K562 (cell line): ENCODE data around the gene SPACA5B. TPM values are rescaled to one million over a fixed set of nuclear protein-coding genes. Genes with fewer than 3 reads are reported as not detected.

ENCODE experiments used
- ATAC-seq: fragments of 200-7000 bp; cut with Tn5 transposase; 3 replicates; pipeline ENCODE4 v1.9.1; 2020; ENCODE audit warnings: moderate library complexity
- BruUV-seq: library from RNA; stranded (reverse); fragments of 400-500 nt; replicated peaks from 2 replicates; lab custom pipeline; 2021; lab: Mats Ljungman, UMichigan
- CTCF ChIA-PET: fragments of 300-600 bp; formaldehyde crosslinking; extraction: SDS; loops from one replicate; lab custom pipeline; 2021; ENCODE audit warnings: low intra/inter-chr PET ratio; lab: Yijun Ruan, JAX
- POLR2A ChIA-PET: fragments of 300-600, 350-650 bp; sonication (Branson Sonifier 250); formaldehyde crosslinking; extraction: SDS; loops from one replicate; lab custom pipeline; 2021; ENCODE audit warnings: antibody characterized with exemption, inconsistent platforms; lab: Yijun Ruan, JAX
- DNase-seq, 4 experiments: peaks; one replicate each; pipeline versions ENCODE4 v3.0.0 to v3.0.0-alpha.2; 2011 to 2018; ENCODE audit warnings: low spot score in 3 of 4, mixed read lengths in 3 of 4; ENCODE audit errors: extremely low read depth in 1 of 4
- FAIRE-seq: peaks from 2 replicates; lab custom pipeline; 2011; peaks lifted over from hg19 to GRCh38; lab: Jason Lieb, UNC
- H2AFZ ChIP-seq: 2 replicates; pipeline ENCODE4 v1.6.0; 2011; ENCODE audit warnings: low read depth, low read length, control low read depth, inconsistent platforms
- H3K27ac ChIP-seq: fragments of 200-600 bp; 3 replicates; pipeline ENCODE4 v1.8.0; 2011; ENCODE audit warnings: low read depth, mild to moderate bottlenecking, control low read depth, inconsistent platforms, low read length, moderate library complexity, mixed read lengths; ENCODE audit errors: extremely low read depth
- H3K27me3 ChIP-seq, 2 experiments: fragments of 300-600 bp in 1 of 2; 2 replicates in 1 of 2; 3 replicates in 1 of 2; pipeline versions ENCODE4 v1.6.0 to v1.8.0; 2011; ENCODE audit warnings: inconsistent platforms in 2 of 2, low read length in 2 of 2, mild to moderate bottlenecking in 1 of 2, mixed read lengths in 1 of 2, moderate library complexity in 1 of 2; ENCODE audit not compliant: control insufficient read depth in 2 of 2, insufficient read depth in 2 of 2
- H3K36me3 ChIP-seq: fragments of 300-600 bp; 3 replicates; pipeline ENCODE4 v1.8.0; 2011; ENCODE audit warnings: mild to moderate bottlenecking, low read length, inconsistent platforms; ENCODE audit not compliant: control insufficient read depth, insufficient read depth
- H3K4me1 ChIP-seq, 2 experiments: fragments of 200-600 bp in 1 of 2; replicated peaks in 1 of 2; 2 replicates in 1 of 2; 3 replicates in 1 of 2; pipeline versions ENCODE4 v1.5.1 to v1.8.0; 2011; ENCODE audit warnings: inconsistent platforms in 2 of 2, low read length in 2 of 2, mild to moderate bottlenecking in 1 of 2, mixed read lengths in 1 of 2, moderate library complexity in 1 of 2; ENCODE audit not compliant: control insufficient read depth in 2 of 2, insufficient read depth in 2 of 2
- H3K4me2 ChIP-seq: 2 replicates; pipeline ENCODE4 v1.6.1; 2011; ENCODE audit warnings: low read length, control low read depth, inconsistent platforms, mixed read lengths; ENCODE audit not compliant: insufficient read depth
- H3K4me3 ChIP-seq: fragments of 200-600 bp; sonication (generic), shearing (Covaris generic); 2 replicates; pipeline ENCODE4 v1.5.1; 2016; ENCODE audit warnings: control low read depth, inconsistent platforms
- H3K79me2 ChIP-seq: fragments of 200-600 bp; 3 replicates; pipeline ENCODE4 v1.8.0; 2011; ENCODE audit warnings: low read length, inconsistent platforms; ENCODE audit not compliant: control insufficient read depth, insufficient read depth
- H3K9ac ChIP-seq, 2 experiments: 2 replicates each; pipeline versions ENCODE4 v1.6.0 to v1.6.1; 2011; ENCODE audit warnings: low read depth in 2 of 2, low read length in 2 of 2, control low read depth in 1 of 2, inconsistent platforms in 1 of 2, mild to moderate bottlenecking in 1 of 2, mixed read lengths in 1 of 2; ENCODE audit not compliant: insufficient read depth in 1 of 2
- H3K9me1 ChIP-seq: one replicate; pipeline ENCODE4 v1.6.0; 2011; ENCODE audit warnings: inconsistent platforms, mild to moderate bottlenecking, low read length, moderate library complexity; ENCODE audit not compliant: control insufficient read depth, insufficient read depth
- H3K9me3 ChIP-seq: replicated peaks from 2 replicates; pipeline ENCODE4 v1.5.1; 2011; ENCODE audit warnings: low read depth, low read length, inconsistent platforms; ENCODE audit not compliant: control insufficient read depth, insufficient read depth
- H4K20me1 ChIP-seq: replicated peaks from 2 replicates; pipeline ENCODE4 v1.6.1; 2011; ENCODE audit warnings: low read length, inconsistent platforms, mixed read lengths; ENCODE audit not compliant: control insufficient read depth, insufficient read depth
- CEBPB ChIP-seq: fragments of 450-650 bp; IDR thresholded peaks from 2 replicates; pipeline ENCODE4 v1.6.1; 2016; ENCODE audit warnings: missing genetic modification characterization, missing compliant biosample characterization
- CHD2 ChIP-seq: IDR thresholded peaks from 2 replicates; pipeline ENCODE4 v1.6.1; 2011; ENCODE audit warnings: low read depth, low read length
- MAX ChIP-seq: sonication (generic); formaldehyde crosslinking; IDR thresholded peaks from 2 replicates; pipeline ENCODE4 v1.9.0; 2022; ENCODE audit warnings: mild to moderate bottlenecking, missing genetic modification reagents
- MCM7 ChIP-seq, 2 experiments: fragments of 450-650 bp; IDR thresholded peaks; 2 replicates each; pipeline ENCODE4 v1.6.1; 2016 to 2018
- PHF20 ChIP-seq: fragments of 450-650 bp; IDR thresholded peaks from 2 replicates; pipeline ENCODE4 v1.6.1; 2018; ENCODE audit not compliant: partially characterized antibody
- PHF21A ChIP-seq: fragments of 450-650 bp; IDR thresholded peaks from 2 replicates; pipeline ENCODE4 v1.6.1; 2017; ENCODE audit warnings: low read depth, borderline replicate concordance
- SNIP1 ChIP-seq: fragments of 450-650 bp; IDR thresholded peaks from 2 replicates; pipeline ENCODE4 v1.7.1; 2017; ENCODE audit warnings: low read depth, mild to moderate bottlenecking
- TBL1XR1 ChIP-seq, 2 experiments: IDR thresholded peaks; 2 replicates each; pipeline ENCODE4 v1.6.1; 2012; ENCODE audit warnings: improper control_type of control experiment in 2 of 2, low read length in 2 of 2, mild to moderate bottlenecking in 1 of 2
- TEAD2 ChIP-seq: fragments of 450-650 bp; IDR thresholded peaks from 2 replicates; pipeline ENCODE4 v1.6.1; 2016; ENCODE audit warnings: missing genetic modification characterization, control low read depth, missing compliant biosample characterization
- ZNF707 ChIP-seq: fragments of 250-450 bp; sonication (Bioruptor Pico); conservative IDR thresholded peaks from 2 replicates; pipeline ENCODE4 v1.8.0; 2022; ENCODE audit warnings: inconsistent platforms, mild to moderate bottlenecking, moderate library complexity
- WGBS: fragments of 100-300 bp; shearing (Covaris generic); methylation state at CpG from one replicate; pipeline ENCODE4 v1.1.6; 2016; ENCODE audit warnings: low coverage, mixed read lengths; ENCODE audit not compliant: insufficient coverage; ENCODE audit errors: missing lambda C conversion rate; 5-methylcytosine and 5-hydroxymethylcytosine counted together
- in situ Hi-C: fragments of 300-500 bp; cut with MboI; formaldehyde crosslinking; loops from 4 replicates; pipeline ENCODE4 v1.15.0; 2018; ENCODE audit warnings: inconsistent platforms, mixed read lengths
- intact Hi-C: fragments of 100-400 bp; cut with micrococcal nuclease; formaldehyde crosslinking; loops from 2 replicates; pipeline ENCODE4 v1.14.2; 2022
- polyA plus RNA-seq, 8 experiments: library from polyadenylated mRNA; depleted of rRNA in 4 of 8; stranded (reverse) in 5 of 8; unstranded in 3 of 8; fragments of >200 nt; fragmentation: Nextera tagmentation in 2 of 8; fragmentation: Illumina TruSeq in 1 of 8; extraction: Ambion mirVana in 2 of 8; extraction: Trizol in 1 of 8; gene quantifications; 2 replicates each; pipeline versions ENCODE4 v1.2.1 to v1.2.3, GENCODE V29; 2011 to 2014; ENCODE audit warnings: inconsistent platforms in 1 of 8, missing spikeins in 1 of 8
- total RNA-seq, 7 experiments: library from RNA; depleted of rRNA in 6 of 7; stranded (reverse); fragments of >200 nt in 6 of 7; fragmentation: Illumina TruSeq in 2 of 7; extraction: Trizol in 2 of 7; gene quantifications; 2 replicates each; pipeline versions ENCODE4 v1.2.1 to v1.2.3, GENCODE V29; 2011 to 2021; ENCODE audit warnings: low replicate concordance in 1 of 7

SPACA5B gene
- total and polyA plus RNA-seq, 9 of the 15 experiments (the other 6 are each of a cell fraction or from before 2014, with no cell fraction given) = not detected

DNA sequence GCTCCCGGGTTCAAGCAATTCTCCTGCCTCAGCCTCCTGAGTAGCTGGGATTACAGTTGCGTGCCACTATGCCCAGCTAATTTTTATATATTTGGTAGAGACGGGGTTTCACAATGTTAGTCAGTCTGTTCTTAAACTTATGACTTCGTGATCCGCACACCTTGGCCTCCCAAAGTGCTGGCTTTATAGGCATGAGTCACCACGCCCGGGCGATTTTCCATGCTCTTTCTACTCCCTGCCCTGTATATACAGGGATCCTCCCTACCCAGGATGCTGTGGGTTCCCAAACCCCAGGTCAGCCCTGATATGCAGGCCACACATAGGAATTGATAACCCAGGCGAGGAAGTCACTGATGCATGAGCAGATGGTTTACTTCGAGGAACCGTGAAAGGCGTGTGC is 34.8 kb downstream of the SPACA5B start:
- in situ Hi-C loops (no loop called here), intact Hi-C loops (no loop called here)
- ATAC-seq (no peak), DNase-seq (no peak), FAIRE-seq (no peak)
- no peaks in the 10 kb centered on the region for H3K79me2 ChIP-seq
- peaks cover 0 to 5% of the 10 kb centered on the region in 2 experiments; a peak in 2 of 5 replicates for H3K27me3 ChIP-seq
- H3K27ac ChIP-seq = no peak overlapping the region
- no peaks in the 10 kb centered on the region for H3K9me3 ChIP-seq
- no peaks in the 10 kb centered on the region for H3K9me1 ChIP-seq
- H4K20me1 ChIP-seq = no peaks in the 10 kb centered on the region
- H3K36me3 ChIP-seq = no peaks in the 10 kb centered on the region
- H3K4me1 ChIP-seq = no peaks in the 10 kb centered on the region
- whole genome bisulfite sequencing = 1% methylated on average over 12 of the region's 12 CpGs
- no peak overlapping the region for H3K4me3 ChIP-seq
- no TSS peak for BruUV-seq
- no peak overlapping the region for H2AFZ ChIP-seq
- ChIA-PET CTCF (no interaction called here), POLR2A (no interaction called here)
- TF ChIP-seq MAX (CRISPR knock-in tag) (no peak), ZNF707 (CRISPR knock-in tag) (no peak), TBL1XR1 (IDR thresholded peaks at IDR 0.05; ENCODE audit: low read length in 2 of 2) (no peak), MCM7 (IDR thresholded peaks at IDR 0.05) (no peak), CHD2 (no peak), CEBPB (no peak), PHF20 (no peak), SNIP1 (no peak), PHF21A (no peak), TEAD2 (no peak)
- H3K9ac ChIP-seq = no peak overlapping the region
- no peak overlapping the region for H3K4me2 ChIP-seq
